ENCODE results near the gene ALDH7A1.
A peak's percentile ranks its signal among the peaks of the same experiment; 100 is the strongest.

Gene ALDH7A1

GRCh38 chr5:126527892-126528291 lies 67.1 kb downstream of the ALDH7A1 start:
- TF ChIP-seq POLR2AphosphoS5 (IDR thresholded peaks at IDR 0.05; ENCODE audit: low read depth, low read length) (no peak), FOXP2 (optimal IDR thresholded peaks at IDR 0.05; ENCODE audit: borderline replicate concordance, extremely low read depth, extremely low read length, insufficient read depth) (no peak), SIN3A (IDR thresholded peaks at IDR 0.05; ENCODE audit: borderline replicate concordance, insufficient read depth, low read length) (no peak), TAF1 (IDR thresholded peaks at IDR 0.05; ENCODE audit: borderline replicate concordance, insufficient read depth, low read length) (no peak), REST (IDR thresholded peaks at IDR 0.05; ENCODE audit: insufficient read depth in 1 of 2, low read depth in 2 of 2, low read length in 2 of 2) (no peak)

- TF ChIP-seq SIN3A (IDR thresholded peaks at IDR 0.05; ENCODE audit: borderline replicate concordance, insufficient read depth, low read length) (no peak), TAF1 (IDR thresholded peaks at IDR 0.05; ENCODE audit: borderline replicate concordance, insufficient read depth, low read length) (no peak), REST (IDR thresholded peaks at IDR 0.05; ENCODE audit: insufficient read depth in 1 of 2, low read depth in 2 of 2, low read length in 2 of 2) (no peak), FOXP2 (optimal IDR thresholded peaks at IDR 0.05; ENCODE audit: borderline replicate concordance, extremely low read depth, extremely low read length, insufficient read depth) (no peak), POLR2AphosphoS5 (IDR thresholded peaks at IDR 0.05; ENCODE audit: low read depth, low read length) (no peak)
These were observed 67.9 kb downstream of the ALDH7A1 start for GRCh38 chr5:126527158-126527557.

- no peak for TF ChIP-seq FOXP2 (optimal IDR thresholded peaks at IDR 0.05; ENCODE audit: borderline replicate concordance, extremely low read depth, extremely low read length, insufficient read depth)
- no peak for TF ChIP-seq REST (IDR thresholded peaks at IDR 0.05; ENCODE audit: insufficient read depth in 1 of 2, low read depth in 2 of 2, low read length in 2 of 2)
- no peak for TF ChIP-seq POLR2AphosphoS5 (IDR thresholded peaks at IDR 0.05; ENCODE audit: low read depth, low read length)
- no peak for TF ChIP-seq SIN3A (IDR thresholded peaks at IDR 0.05; ENCODE audit: borderline replicate concordance, insufficient read depth, low read length)
- no peak for TF ChIP-seq TAF1 (IDR thresholded peaks at IDR 0.05; ENCODE audit: borderline replicate concordance, insufficient read depth, low read length)
These were observed 68.5 kb downstream of the ALDH7A1 start for GRCh38 chr5:126526493-126526892.

GRCh38 chr5:126525630-126526245 lies 69.3 kb downstream of the ALDH7A1 start:
- peak; percentile 79; the same call in 1 of the 2 replicates for TF ChIP-seq TAF1 (IDR thresholded peaks at IDR 0.05; ENCODE audit: borderline replicate concordance, insufficient read depth, low read length)
- no peak for TF ChIP-seq REST (IDR thresholded peaks at IDR 0.05; ENCODE audit: insufficient read depth in 1 of 2, low read depth in 2 of 2, low read length in 2 of 2)
- TF ChIP-seq POLR2AphosphoS5 (IDR thresholded peaks at IDR 0.05; ENCODE audit: low read depth, low read length), result peak; percentile 80; the same call in 1 of the 2 replicates
- no peak for TF ChIP-seq FOXP2 (optimal IDR thresholded peaks at IDR 0.05; ENCODE audit: borderline replicate concordance, extremely low read depth, extremely low read length, insufficient read depth)
- TF ChIP-seq SIN3A (IDR thresholded peaks at IDR 0.05; ENCODE audit: borderline replicate concordance, insufficient read depth, low read length), result no peak

Measured in PFSK-1 (cell line).